Stomach (tissue), 4 donors: ENCODE results near the gene CBX2.

Experiments
- EP300 ChIP-seq: sonication (generic); formaldehyde crosslinking; IDR thresholded peaks from one replicate; pipeline ENCODE4 v1.6.1; 2017; ENCODE audit warnings: antibody characterized with exemption
- TF ChIP-seq, protein P1 (sequence below), 7 experiments: fragments of 450-650 bp in 4 of 7; fragments of 200-600 bp in 3 of 7; sonication (generic) in 3 of 7; IDR thresholded peaks; one replicate each; pipeline ENCODE4 v1.5.1; 2016 to 2019; ENCODE audit warnings: antibody characterized with exemption in 7 of 7, control low read depth in 2 of 7, mild to moderate bottlenecking in 1 of 7

DNA sequence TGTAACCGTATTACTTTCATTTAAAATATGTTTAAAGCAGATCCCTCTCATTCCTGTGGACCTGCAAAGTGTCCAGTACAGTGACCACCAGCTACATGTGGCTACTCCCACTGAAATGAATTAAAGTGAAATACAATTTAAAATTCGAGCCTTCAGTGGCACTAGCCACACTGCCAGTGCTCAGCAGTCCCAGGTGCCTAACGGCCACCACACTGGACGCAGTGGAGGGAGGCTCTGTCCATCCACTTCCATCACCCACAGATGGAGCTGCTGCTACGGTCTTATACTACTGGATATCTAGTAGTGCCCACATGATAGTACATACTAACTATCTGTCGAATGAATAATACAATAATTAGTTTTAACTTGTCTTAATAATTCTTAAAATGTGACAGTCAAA lies 2.3 kb upstream of the CBX2 start:
- TF ChIP-seq EP300 = no peak
- TF ChIP-seq, protein P1, sequence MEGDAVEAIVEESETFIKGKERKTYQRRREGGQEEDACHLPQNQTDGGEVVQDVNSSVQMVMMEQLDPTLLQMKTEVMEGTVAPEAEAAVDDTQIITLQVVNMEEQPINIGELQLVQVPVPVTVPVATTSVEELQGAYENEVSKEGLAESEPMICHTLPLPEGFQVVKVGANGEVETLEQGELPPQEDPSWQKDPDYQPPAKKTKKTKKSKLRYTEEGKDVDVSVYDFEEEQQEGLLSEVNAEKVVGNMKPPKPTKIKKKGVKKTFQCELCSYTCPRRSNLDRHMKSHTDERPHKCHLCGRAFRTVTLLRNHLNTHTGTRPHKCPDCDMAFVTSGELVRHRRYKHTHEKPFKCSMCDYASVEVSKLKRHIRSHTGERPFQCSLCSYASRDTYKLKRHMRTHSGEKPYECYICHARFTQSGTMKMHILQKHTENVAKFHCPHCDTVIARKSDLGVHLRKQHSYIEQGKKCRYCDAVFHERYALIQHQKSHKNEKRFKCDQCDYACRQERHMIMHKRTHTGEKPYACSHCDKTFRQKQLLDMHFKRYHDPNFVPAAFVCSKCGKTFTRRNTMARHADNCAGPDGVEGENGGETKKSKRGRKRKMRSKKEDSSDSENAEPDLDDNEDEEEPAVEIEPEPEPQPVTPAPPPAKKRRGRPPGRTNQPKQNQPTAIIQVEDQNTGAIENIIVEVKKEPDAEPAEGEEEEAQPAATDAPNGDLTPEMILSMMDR (IDR thresholded peaks at IDR 0.05) = no peak
